HG03565 (cell line): Measurements from ENCODE around the gene ZNF784.
A peak's percentile ranks its signal among the peaks of the same experiment; 100 is the strongest.

Experiments used
- ATAC-seq: cut with Tn5 transposase; IDR thresholded peaks from one replicate; pipeline ENCODE4 v1.9.1; 2021; ENCODE audit warnings: mild to moderate bottlenecking, moderate library complexity; ENCODE audit not compliant: unreplicated experiment

ZNF784 gene

GRCh38 chr19:55644191-55644833 is 19.9 kb upstream of the ZNF784 start:
- ATAC-seq = no peak

DNA sequence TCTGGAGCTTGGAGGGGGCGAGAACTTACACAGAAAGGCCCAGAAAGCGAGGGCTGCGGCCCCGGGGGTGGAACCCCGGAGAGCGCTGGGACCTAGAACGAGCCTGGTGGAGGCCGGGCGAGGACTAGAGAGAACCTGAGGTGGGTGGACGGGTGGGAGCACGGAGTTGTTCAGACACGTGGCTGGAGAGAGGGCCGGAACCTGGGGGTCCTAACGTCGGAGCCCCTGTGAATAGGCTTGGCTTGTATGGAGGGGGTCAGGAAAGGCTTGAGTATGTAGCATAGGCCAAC is 19.5 kb upstream of the ZNF784 start:
- ATAC-seq = no peak

DNA sequence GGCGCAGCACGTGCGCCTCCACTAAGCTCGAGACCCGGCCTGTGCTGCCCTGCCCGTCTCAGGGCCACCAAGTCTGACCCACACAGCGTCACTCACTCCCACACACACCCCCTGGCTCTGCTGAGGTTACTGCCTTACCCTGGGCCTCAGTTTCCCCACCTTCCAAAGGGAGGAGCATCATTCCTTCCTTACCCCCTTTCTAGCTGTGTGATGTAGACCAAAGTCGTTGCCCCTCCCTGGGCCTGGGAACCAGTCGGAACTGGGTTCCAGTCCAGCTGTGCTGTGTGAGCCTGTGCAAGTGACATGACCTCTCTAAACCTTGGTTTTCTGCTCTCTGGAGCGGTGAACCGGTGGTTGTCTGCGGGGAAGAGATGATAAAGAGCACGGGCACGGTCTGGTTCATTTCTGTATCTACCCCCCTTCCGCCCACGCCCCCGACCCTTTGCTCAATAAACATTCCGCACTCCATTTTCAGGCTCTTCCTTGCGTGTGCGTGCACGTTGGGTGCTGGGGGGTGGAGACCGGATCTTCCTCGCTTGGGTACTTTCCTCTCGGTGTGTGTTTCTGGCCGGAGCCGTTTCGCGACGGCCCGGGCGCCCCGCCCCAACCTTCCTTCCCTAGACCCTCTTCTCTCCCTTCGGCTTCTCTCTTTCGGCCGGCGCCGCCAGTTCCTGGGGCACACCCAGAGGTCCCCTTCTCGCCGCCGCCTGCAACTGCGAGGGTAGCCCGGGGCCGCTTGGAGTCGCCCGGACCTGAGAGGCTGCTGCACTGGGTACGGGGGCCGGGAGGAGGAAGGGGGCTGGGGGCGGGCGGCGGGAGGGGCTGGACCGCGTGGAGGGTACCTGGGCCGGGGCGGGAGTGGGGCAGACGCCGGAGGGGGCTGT is 18.9 kb upstream of the ZNF784 start, which contains the start of gene ZNF581:
TSS of gene ZNF581 (plus strand) at position 647 of the 884 bp plus-strand sequence. CDS start 923 bp downstream, outside the sequence.
- ATAC-seq = no peak

DNA sequence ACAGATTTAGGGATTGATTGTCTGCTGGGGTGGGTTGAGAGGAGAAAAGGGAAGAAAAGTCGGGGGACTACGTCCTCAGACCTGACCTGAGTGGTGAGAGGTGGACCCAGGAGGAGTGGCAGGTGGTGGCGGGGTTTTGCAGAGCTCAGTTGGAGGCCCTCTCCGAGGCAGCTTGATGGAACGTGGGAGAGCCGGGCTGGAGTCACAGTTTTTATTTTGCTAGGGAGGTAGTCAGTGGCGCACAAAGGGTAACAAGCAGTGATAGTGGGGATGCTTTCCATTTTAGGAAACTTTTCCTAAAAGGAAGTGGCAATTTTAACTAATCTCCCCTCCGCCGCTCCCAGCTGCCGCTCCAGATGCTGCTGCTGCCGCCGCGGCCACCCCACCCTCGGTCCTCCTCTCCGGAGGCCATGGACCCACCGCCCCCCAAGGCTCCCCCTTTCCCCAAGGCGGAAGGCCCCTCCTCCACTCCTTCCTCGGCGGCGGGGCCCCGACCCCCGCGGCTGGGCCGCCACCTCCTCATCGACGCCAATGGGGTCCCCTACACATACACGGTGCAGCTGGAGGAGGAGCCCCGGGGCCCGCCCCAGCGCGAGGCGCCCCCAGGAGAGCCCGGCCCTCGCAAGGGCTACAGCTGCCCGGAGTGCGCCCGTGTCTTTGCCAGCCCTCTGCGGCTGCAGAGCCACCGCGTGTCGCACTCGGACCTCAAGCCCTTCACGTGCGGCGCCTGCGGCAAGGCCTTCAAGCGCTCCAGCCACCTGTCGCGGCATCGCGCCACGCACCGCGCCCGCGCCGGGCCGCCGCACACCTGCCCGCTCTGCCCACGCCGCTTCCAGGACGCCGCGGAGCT is 18.0 kb upstream of the ZNF784 start:
- ATAC-seq = no peak

DNA sequence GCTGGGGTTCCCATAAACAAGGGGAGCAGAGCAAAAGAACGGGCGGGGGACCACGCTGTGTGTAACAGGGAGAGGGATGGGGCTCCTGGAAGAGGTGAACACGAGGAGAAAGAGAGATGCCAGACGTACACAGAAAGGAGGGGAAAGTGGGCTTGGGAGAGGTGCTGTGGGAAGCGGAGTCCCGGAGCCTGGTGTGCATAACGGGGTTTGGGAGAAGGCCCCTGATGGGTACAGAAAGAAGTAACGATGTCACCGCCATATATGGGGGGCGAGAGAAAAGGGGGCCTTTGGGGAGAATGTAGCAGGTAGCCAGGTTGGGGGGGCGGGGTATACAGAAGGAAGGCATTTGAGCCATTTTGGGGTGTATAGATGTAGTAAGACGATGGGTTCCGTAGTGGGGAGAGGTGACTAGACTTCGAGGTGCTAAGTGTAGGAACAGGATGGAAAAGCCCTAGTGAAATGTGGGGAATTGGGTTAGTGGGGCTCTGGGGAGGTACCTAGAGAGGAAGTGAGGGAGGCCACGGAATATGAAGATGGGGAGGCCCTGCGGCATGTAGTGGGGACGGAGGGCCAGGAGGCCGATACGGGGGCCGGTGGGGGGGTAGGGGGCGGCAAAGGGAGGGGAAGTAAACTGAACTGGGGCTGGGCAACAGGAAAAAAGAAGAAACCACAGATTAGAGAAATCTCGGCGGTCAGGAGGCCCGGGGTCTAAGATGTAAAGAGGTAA is 17.2 kb upstream of the ZNF784 start:
- no peak for ATAC-seq

DNA sequence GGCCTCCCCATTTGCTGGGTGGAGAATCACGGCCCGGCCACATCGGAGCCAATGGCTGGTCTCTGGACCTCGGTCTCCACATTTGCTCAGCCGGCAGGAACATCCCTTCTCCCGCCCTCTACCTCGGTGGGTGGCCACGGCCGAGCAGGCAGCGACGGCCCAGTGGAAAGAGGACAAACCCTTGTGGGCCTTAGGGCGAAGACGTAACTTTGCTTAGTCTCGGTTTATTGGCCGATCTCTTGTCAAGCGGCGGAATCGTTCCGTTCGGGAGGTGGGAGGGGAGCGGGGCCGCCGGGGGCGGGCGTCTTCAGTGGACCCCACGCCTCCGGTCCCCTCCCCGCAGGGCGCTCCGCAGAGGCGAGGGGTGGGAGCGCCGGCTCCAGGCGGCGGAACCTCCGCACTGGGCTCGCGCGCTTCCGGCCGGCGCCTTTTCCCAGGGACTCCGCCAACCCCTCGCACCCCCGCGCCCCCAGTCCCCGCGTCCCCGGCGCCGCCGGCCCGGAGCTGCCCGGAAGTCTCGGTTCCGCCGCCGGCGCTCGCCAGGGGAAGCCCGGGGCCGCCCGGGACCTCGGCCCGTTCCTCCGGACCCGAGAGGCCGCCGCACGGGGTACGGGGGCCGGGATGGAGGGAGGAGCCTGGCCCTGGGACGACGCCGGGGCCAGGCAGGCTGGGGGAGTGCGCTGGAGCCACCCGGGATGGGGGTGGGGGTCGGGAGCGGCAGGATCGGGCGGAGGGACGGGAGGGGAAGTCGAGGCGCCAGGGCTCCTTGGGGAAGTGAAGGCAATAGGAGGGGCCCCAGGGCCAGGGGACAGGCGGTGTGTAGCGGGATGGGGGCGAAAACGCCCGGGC is 16.4 kb upstream of the ZNF784 start, which contains the start of gene ZNF580:
TSS of gene ZNF580 (plus strand) at position 426 of the 849 bp plus-strand sequence. CDS start 1,507 bp downstream, outside the sequence.
- no peak for ATAC-seq

GRCh38 chr19:55640043-55640576 is 15.7 kb upstream of the ZNF784 start:
- peak; percentile 27 for ATAC-seq

DNA sequence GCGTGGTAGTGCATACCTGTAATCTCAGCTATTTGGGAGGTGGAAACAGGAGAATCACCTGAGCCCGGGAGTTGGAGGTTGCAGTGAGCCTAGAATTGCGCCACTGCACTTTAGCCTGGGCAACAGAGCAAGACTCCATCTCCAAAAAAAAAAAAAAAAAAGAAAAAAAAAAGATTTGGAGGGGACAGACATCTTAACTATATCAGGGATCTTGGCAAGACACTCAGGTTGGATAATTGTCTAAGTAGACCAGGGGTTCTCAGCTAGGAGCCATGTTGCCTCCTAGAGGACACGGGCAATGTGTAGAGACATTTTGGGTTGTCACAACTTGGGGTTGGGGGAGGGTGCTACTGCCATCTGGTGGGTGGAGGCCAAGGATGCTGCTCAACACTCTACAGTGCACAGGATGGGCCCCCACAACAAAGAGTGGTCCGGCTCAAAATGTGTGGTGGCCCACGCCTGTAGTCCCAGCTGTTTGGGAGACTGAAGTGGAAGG is 14.5 kb upstream of the ZNF784 start:
- no peak for ATAC-seq

- no peak for ATAC-seq
Observed at GRCh38 chr19:55637534-55637933, 13.2 kb upstream of the ZNF784 start.

- no peak for ATAC-seq
Observed at GRCh38 chr19:55636723-55637122, 12.4 kb upstream of the ZNF784 start.

GRCh38 chr19:55635856-55636440 is 11.6 kb upstream of the ZNF784 start:
- ATAC-seq = no peak

DNA sequence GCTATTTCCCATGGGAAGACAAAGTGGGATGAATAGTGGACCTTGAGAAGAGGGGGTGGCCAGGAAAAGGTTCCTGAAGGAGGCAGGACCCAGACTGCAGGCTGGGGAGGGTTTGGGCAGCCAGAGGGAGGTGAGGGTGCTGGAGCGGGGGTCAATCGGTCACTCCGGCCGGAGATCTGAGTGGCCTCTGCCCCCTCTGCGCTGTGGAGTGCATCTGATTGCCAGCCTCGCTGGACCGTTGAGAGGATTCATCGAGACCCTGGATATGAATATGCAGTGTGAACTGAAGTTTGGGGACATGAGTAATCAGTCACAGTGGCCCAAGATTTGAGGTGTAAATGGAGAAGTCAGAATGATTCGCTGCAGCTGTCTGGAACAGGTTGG is 11.0 kb upstream of the ZNF784 start:
- no peak for ATAC-seq

DNA sequence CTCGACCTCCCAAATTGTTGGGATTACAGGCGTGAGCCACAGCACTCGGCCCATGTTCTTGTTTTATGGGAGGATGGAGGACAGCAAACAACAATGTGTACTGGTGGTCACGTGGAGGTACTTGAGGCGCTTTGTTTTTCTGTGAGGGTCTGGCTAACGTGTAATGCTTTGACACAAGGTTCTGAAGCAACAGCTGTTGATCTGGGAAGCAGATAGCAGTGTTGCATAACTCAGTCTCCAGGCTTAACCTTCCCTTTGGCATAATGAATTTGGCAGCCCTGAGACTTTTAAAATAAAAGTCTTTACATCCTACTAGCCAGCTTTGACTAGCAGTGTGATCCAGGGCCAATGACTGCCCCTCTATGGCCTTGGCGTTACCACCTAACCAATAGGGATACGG is 9.5 kb upstream of the ZNF784 start:
- ATAC-seq = no peak

- no peak for ATAC-seq
Observed at GRCh38 chr19:55632463-55632834, 8.1 kb upstream of the ZNF784 start.

- no peak for ATAC-seq
Observed at GRCh38 chr19:55626350-55626749, 2.0 kb upstream of the ZNF784 start.

GRCh38 chr19:55625004-55625326 is 599 bp upstream of the ZNF784 start:
- ATAC-seq = no peak

DNA sequence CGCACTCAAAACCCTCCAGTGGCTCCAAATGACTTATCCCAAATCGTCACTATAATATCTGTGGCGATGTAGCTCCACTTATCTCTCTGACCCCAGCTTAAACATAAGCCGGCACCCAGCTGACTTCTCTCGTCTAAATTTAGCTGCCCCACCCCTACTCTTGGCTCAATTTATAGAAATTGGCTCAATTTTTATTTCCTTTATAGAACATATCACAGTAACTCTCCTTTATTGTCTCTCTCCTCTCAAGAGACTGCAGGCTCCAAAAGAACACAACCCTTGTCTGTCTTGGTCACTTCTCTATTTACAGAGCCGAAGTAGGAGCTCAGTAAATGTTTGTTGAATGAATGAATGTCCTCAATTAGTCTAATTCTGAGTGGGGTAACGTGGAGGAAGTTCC is 805 bp downstream of the ZNF784 start:
- no peak for ATAC-seq

- ATAC-seq = no peak
Observed at GRCh38 chr19:55623130-55623529, 1.2 kb downstream of the ZNF784 start.

GRCh38 chr19:55622242-55622969 is 2.0 kb downstream of the ZNF784 start:
- ATAC-seq = no peak
